ENCODE data around the gene GRM8. TPM values are rescaled to one million over a fixed set of nuclear protein-coding genes. Genes with fewer than 3 reads are reported as not detected.

The GRM8 gene
- polyA plus RNA-seq, 1 donor from 2014 or later: 1.5 TPM

GRCh38 chr7:126485791-126486190 lies 767.0 kb downstream of the GRM8 start (continued):
- TF ChIP-seq CTCF (IDR thresholded peaks at IDR 0.05; ENCODE audit: poor library complexity, severe bottlenecking): no peak
- TF ChIP-seq SMC3 (conservative IDR thresholded peaks at IDR 0.05; ENCODE audit: poor library complexity): no peak

- H3K27ac ChIP-seq (ENCODE audit: low read length): no peak overlapping the region
- no peaks in the 10 kb centered on the region for H3K36me3 ChIP-seq (ENCODE audit: insufficient read depth, low read length)
- no peaks in the 10 kb centered on the region for H3K9me2 ChIP-seq (ENCODE audit: insufficient read depth, low read length)
- H4K20me1 ChIP-seq (ENCODE audit: insufficient read depth): no peaks in the 10 kb centered on the region
- H3K27me3 ChIP-seq (ENCODE audit: insufficient read depth, low read depth, low read length): no peaks in the 10 kb centered on the region
- no peak for TF ChIP-seq SMC3 (conservative IDR thresholded peaks at IDR 0.05; ENCODE audit: poor library complexity)
- TF ChIP-seq TAF1 (IDR thresholded peaks at IDR 0.05; ENCODE audit: low read depth): no peak
- TF ChIP-seq MXI1 (conservative IDR thresholded peaks at IDR 0.05; ENCODE audit: poor library complexity, severe bottlenecking): no peak
- TF ChIP-seq REST (IDR thresholded peaks at IDR 0.05; ENCODE audit: borderline replicate concordance): no peak
- no peak for TF ChIP-seq EP300 (conservative IDR thresholded peaks at IDR 0.05; ENCODE audit: poor library complexity, severe bottlenecking)
- TF ChIP-seq CTCF (IDR thresholded peaks at IDR 0.05; ENCODE audit: poor library complexity, severe bottlenecking): no peak
- no peak for TF ChIP-seq RAD21 (conservative IDR thresholded peaks at IDR 0.05)
- no peak for TF ChIP-seq EZH2 (IDR thresholded peaks at IDR 0.05; ENCODE audit: borderline replicate concordance, insufficient read depth, low read length, poor library complexity, severe bottlenecking)
- TF ChIP-seq POLR2AphosphoS5 (IDR thresholded peaks at IDR 0.05): no peak
- no peak overlapping the region for H2AFZ ChIP-seq (ENCODE audit: low read depth, low read length)
- no peak overlapping the region for H3K9ac ChIP-seq (ENCODE audit: low read length)
- H3K9me3 ChIP-seq (ENCODE audit: low read length): no peaks in the 10 kb centered on the region
- H3K4me3 ChIP-seq (ENCODE audit: low read length): no peak overlapping the region
- no peak overlapping the region for H3K4me2 ChIP-seq (ENCODE audit: low read length)
- H3F3A ChIP-seq (ENCODE audit: insufficient read depth, low read length, poor library complexity, severe bottlenecking): no peaks in the 10 kb centered on the region
- no peaks in the 10 kb centered on the region for H3K79me2 ChIP-seq (replicated peaks; ENCODE audit: insufficient read depth, low read length)
Measured at GRCh38 chr7:126483972-126484371, 768.8 kb downstream of the GRM8 start.

GRCh38 chr7:126472825-126473224 lies 779.9 kb downstream of the GRM8 start:
- no peaks in the 10 kb centered on the region for H3K36me3 ChIP-seq (ENCODE audit: insufficient read depth, low read length)
- no peaks in the 10 kb centered on the region for H3K27me3 ChIP-seq (ENCODE audit: insufficient read depth, low read depth, low read length)
- no peaks in the 10 kb centered on the region for H3F3A ChIP-seq (ENCODE audit: insufficient read depth, low read length, poor library complexity, severe bottlenecking)
- no peak overlapping the region for H3K4me2 ChIP-seq (ENCODE audit: low read length)
- H3K9me2 ChIP-seq (ENCODE audit: insufficient read depth, low read length): no peaks in the 10 kb centered on the region
- H4K20me1 ChIP-seq (ENCODE audit: insufficient read depth): no peaks in the 10 kb centered on the region
- no peak overlapping the region for H2AFZ ChIP-seq (ENCODE audit: low read depth, low read length)
- no peak overlapping the region for H3K9ac ChIP-seq (ENCODE audit: low read length)
- no peak overlapping the region for H3K27ac ChIP-seq (ENCODE audit: low read length)
- H3K9me3 ChIP-seq (ENCODE audit: low read length): peaks cover 5% of the 10 kb centered on the region
- H3K79me2 ChIP-seq (replicated peaks; ENCODE audit: insufficient read depth, low read length): no peaks in the 10 kb centered on the region
- H3K4me3 ChIP-seq (ENCODE audit: low read length): no peak overlapping the region
- TF ChIP-seq RAD21 (conservative IDR thresholded peaks at IDR 0.05) (no peak), REST (IDR thresholded peaks at IDR 0.05; ENCODE audit: borderline replicate concordance) (no peak), TAF1 (IDR thresholded peaks at IDR 0.05; ENCODE audit: low read depth) (no peak), EZH2 (IDR thresholded peaks at IDR 0.05; ENCODE audit: borderline replicate concordance, insufficient read depth, low read length, poor library complexity, severe bottlenecking) (no peak), CTCF (IDR thresholded peaks at IDR 0.05; ENCODE audit: poor library complexity, severe bottlenecking) (no peak), EP300 (conservative IDR thresholded peaks at IDR 0.05; ENCODE audit: poor library complexity, severe bottlenecking) (no peak), SMC3 (conservative IDR thresholded peaks at IDR 0.05; ENCODE audit: poor library complexity) (no peak), POLR2AphosphoS5 (IDR thresholded peaks at IDR 0.05) (no peak), MXI1 (conservative IDR thresholded peaks at IDR 0.05; ENCODE audit: poor library complexity, severe bottlenecking) (no peak)

Data from neural cell (in vitro differentiated cells).